Panc1 (cell line): ENCODE results near the gene CRISPLD2.

ENCODE experiments used
- POLR2AphosphoS5 ChIP-seq: IDR thresholded peaks from 2 replicates; pipeline ENCODE4 v1.6.1; 2012; ENCODE audit warnings: mild to moderate bottlenecking, low read depth, low read length, moderate library complexity
- TCF7L2 ChIP-seq: IDR thresholded peaks from 2 replicates; pipeline ENCODE4 v1.6.1; 2011; ENCODE audit warnings: mild to moderate bottlenecking, low read depth, low read length, inconsistent platforms
- TF ChIP-seq, protein P1 (sequence below): fragments of 450-650 bp; IDR thresholded peaks from 2 replicates; pipeline ENCODE4 v1.5.1; 2017; ENCODE audit warnings: mild to moderate bottlenecking

DNA sequence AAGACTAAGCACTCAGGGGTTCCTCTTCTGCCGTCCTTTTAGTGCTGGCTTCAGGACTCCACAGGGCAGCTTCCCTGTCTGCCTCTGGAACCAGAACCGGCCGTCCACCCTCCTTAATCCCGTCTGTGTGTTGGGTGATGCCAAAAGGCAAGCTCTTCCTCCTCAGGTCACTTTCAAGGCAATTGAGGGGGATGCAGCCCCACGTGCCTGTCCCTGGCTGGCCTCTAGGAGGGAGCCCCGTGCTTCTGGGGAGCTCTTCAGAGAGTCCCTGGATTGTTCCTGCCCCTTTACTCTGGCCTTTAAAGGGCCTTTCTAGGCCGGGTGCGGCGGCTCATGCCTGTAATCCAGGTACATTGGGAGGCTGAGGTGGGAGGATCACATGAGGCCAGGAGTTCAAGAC is 77.1 kb downstream of the CRISPLD2 start:
- TF ChIP-seq, protein P1, sequence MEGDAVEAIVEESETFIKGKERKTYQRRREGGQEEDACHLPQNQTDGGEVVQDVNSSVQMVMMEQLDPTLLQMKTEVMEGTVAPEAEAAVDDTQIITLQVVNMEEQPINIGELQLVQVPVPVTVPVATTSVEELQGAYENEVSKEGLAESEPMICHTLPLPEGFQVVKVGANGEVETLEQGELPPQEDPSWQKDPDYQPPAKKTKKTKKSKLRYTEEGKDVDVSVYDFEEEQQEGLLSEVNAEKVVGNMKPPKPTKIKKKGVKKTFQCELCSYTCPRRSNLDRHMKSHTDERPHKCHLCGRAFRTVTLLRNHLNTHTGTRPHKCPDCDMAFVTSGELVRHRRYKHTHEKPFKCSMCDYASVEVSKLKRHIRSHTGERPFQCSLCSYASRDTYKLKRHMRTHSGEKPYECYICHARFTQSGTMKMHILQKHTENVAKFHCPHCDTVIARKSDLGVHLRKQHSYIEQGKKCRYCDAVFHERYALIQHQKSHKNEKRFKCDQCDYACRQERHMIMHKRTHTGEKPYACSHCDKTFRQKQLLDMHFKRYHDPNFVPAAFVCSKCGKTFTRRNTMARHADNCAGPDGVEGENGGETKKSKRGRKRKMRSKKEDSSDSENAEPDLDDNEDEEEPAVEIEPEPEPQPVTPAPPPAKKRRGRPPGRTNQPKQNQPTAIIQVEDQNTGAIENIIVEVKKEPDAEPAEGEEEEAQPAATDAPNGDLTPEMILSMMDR: no peak
- TF ChIP-seq POLR2AphosphoS5 (no peak), TCF7L2 (no peak)
